SJSA1 (cell line): ENCODE results near the gene CELSR1. TPM values are rescaled to one million over a fixed set of nuclear protein-coding genes. Genes with fewer than 3 reads are reported as not detected.
A peak's percentile ranks its signal among the peaks of the same experiment; 100 is the strongest.
"Not testable (repeated sequence)": the region's sequence is repeated elsewhere in the genome, so short reads cannot be mapped to it uniquely, and the experiment has no call there.

ENCODE experiments used
- DNase-seq, 2 experiments: peaks; one replicate each; pipeline ENCODE4 v3.0.0-alpha.2; 2015 to 2020; ENCODE audit warnings: low spot score in 2 of 2, low read depth in 1 of 2
- H3K27ac ChIP-seq: fragments of 250-450 bp; sonication (Bioruptor Pico); 2 replicates; pipeline ENCODE4 v1.5.1; 2020; ENCODE audit warnings: mild to moderate bottlenecking, moderate library complexity
- H3K27me3 ChIP-seq: fragments of 250-450 bp; sonication (Bioruptor Pico); replicated peaks from 2 replicates; pipeline ENCODE4 v1.5.1; 2020; ENCODE audit warnings: mild to moderate bottlenecking, moderate library complexity
- H3K36me3 ChIP-seq: fragments of 250-450 bp; sonication (Bioruptor Pico); 2 replicates; pipeline ENCODE4 v1.5.1; 2020; ENCODE audit warnings: mild to moderate bottlenecking
- H3K4me1 ChIP-seq: fragments of 250-450 bp; sonication (Bioruptor Pico); replicated peaks from 2 replicates; pipeline ENCODE4 v1.6.1; 2021; ENCODE audit warnings: mild to moderate bottlenecking
- H3K4me3 ChIP-seq: fragments of 250-450 bp; sonication (Bioruptor Pico); 2 replicates; pipeline ENCODE4 v1.5.1; 2020; ENCODE audit warnings: mild to moderate bottlenecking
- H3K9me3 ChIP-seq: fragments of 250-450 bp; sonication (Bioruptor Pico); replicated peaks from 2 replicates; pipeline ENCODE4 v1.5.1; 2020; ENCODE audit warnings: mild to moderate bottlenecking
- total RNA-seq: library from RNA; depleted of rRNA; stranded (reverse); fragments of >200 nt; shearing (Covaris generic); gene quantifications from 2 replicates; pipeline ENCODE4 v1.2.3, GENCODE V29; 2014

CELSR1 gene
- total RNA-seq, 1 experiment from 2014 or later, result 1.1 TPM

- no peaks in the 10 kb centered on the region for H3K36me3 ChIP-seq
- DNase-seq, result no peak
- no peaks in the 10 kb centered on the region for H3K9me3 ChIP-seq
- no peaks in the 10 kb centered on the region for H3K27me3 ChIP-seq
- peaks cover 13% of the 10 kb centered on the region for H3K4me1 ChIP-seq
- no peak overlapping the region for H3K4me3 ChIP-seq
- no peak overlapping the region for H3K27ac ChIP-seq
Observed at GRCh38 chr22:46524203-46524740, 13.1 kb downstream of the CELSR1 start.

- Histone ChIP-seq H3K27ac (no peak overlapping the region), H3K4me3 (no peak overlapping the region), H3K4me1 (peaks cover 7% of the 10 kb centered on the region), H3K27me3 (no peaks in the 10 kb centered on the region), H3K9me3 (no peaks in the 10 kb centered on the region), H3K36me3 (no peaks in the 10 kb centered on the region)
- DNase-seq, result no peak
Observed at GRCh38 chr22:46522797-46523196, 14.6 kb downstream of the CELSR1 start.

- Histone ChIP-seq H3K36me3 (no peaks in the 10 kb centered on the region), H3K4me3 (no peak overlapping the region), H3K27ac (no peak overlapping the region), H3K27me3 (no peaks in the 10 kb centered on the region), H3K9me3 (no peaks in the 10 kb centered on the region), H3K4me1 (no peaks in the 10 kb centered on the region; the same call in 1 of the 2 replicates)
- no peak for DNase-seq
Observed at GRCh38 chr22:46521994-46522393, 15.4 kb downstream of the CELSR1 start.

GRCh38 chr22:46520880-46521279 lies 16.5 kb downstream of the CELSR1 start:
- H3K4me3 ChIP-seq, result no peak overlapping the region
- H3K27me3 ChIP-seq, result no peaks in the 10 kb centered on the region
- no peak for DNase-seq
- H3K9me3 ChIP-seq, result no peaks in the 10 kb centered on the region
- H3K36me3 ChIP-seq, result no peaks in the 10 kb centered on the region
- H3K4me1 ChIP-seq, result no peaks in the 10 kb centered on the region
- H3K27ac ChIP-seq, result no peak overlapping the region

GRCh38 chr22:46519377-46519776 lies 18.0 kb downstream of the CELSR1 start:
- Histone ChIP-seq H3K27ac (no peak overlapping the region), H3K4me1 (peaks cover 11% of the 10 kb centered on the region), H3K9me3 (no peaks in the 10 kb centered on the region), H3K27me3 (no peaks in the 10 kb centered on the region), H3K36me3 (no peaks in the 10 kb centered on the region), H3K4me3 (no peak overlapping the region)
- no peak for DNase-seq

GRCh38 chr22:46518542-46519325 lies 18.7 kb downstream of the CELSR1 start:
- Histone ChIP-seq H3K27me3 (no peaks in the 10 kb centered on the region), H3K9me3 (no peaks in the 10 kb centered on the region), H3K4me3 (no peak overlapping the region), H3K27ac (no peak overlapping the region), H3K36me3 (no peaks in the 10 kb centered on the region), H3K4me1 (peaks cover 13% of the 10 kb centered on the region)
- no peak for DNase-seq

- H3K9me3 ChIP-seq, result no peaks in the 10 kb centered on the region
- no peak overlapping the region for H3K4me3 ChIP-seq
- H3K27me3 ChIP-seq, result no peaks in the 10 kb centered on the region
- no peaks in the 10 kb centered on the region for H3K36me3 ChIP-seq
- no peak for DNase-seq
- H3K27ac ChIP-seq, result no peak overlapping the region
- H3K4me1 ChIP-seq, result peaks cover 13% of the 10 kb centered on the region
Observed at GRCh38 chr22:46518038-46518437, 19.4 kb downstream of the CELSR1 start.

GRCh38 chr22:46517255-46517761 lies 20.1 kb downstream of the CELSR1 start:
- Histone ChIP-seq H3K36me3 (no peaks in the 10 kb centered on the region), H3K4me1 (peaks cover 13% of the 10 kb centered on the region), H3K9me3 (no peaks in the 10 kb centered on the region), H3K27me3 (no peaks in the 10 kb centered on the region), H3K27ac (no peak overlapping the region), H3K4me3 (no peak overlapping the region)
- DNase-seq, result no peak

- H3K36me3 ChIP-seq, result no peaks in the 10 kb centered on the region
- H3K27ac ChIP-seq, result no peak overlapping the region
Observed at GRCh38 chr22:46516638-46517037, 20.8 kb downstream of the CELSR1 start.

GRCh38 chr22:46516112-46516487 lies 21.3 kb downstream of the CELSR1 start:
- H3K27me3 ChIP-seq, H3K27ac ChIP-seq, H3K4me3 ChIP-seq, H3K9me3 ChIP-seq, H3K36me3 ChIP-seq, DNase-seq: not testable (repeated sequence)
- peaks cover 13% of the 10 kb centered on the region for H3K4me1 ChIP-seq

More at GRCh38 chr22:46516638-46517037, 20.8 kb downstream of the CELSR1 start:
- no peaks in the 10 kb centered on the region for H3K9me3 ChIP-seq
- peak in 1 of 2 experiments; percentile 37 for DNase-seq
- H3K4me3 ChIP-seq, result no peak overlapping the region
- H3K27me3 ChIP-seq, result no peaks in the 10 kb centered on the region
- peaks cover 13% of the 10 kb centered on the region for H3K4me1 ChIP-seq

- Histone ChIP-seq H3K4me3 (no peak overlapping the region), H3K36me3 (no peaks in the 10 kb centered on the region), H3K27ac (no peak overlapping the region), H3K4me1 (peaks cover 13% of the 10 kb centered on the region), H3K27me3 (no peaks in the 10 kb centered on the region), H3K9me3 (no peaks in the 10 kb centered on the region)
- peak in 1 of 2 experiments; percentile 39 for DNase-seq
Observed at GRCh38 chr22:46515208-46516111, 22.0 kb downstream of the CELSR1 start.

GRCh38 chr22:46514592-46515207 lies 22.7 kb downstream of the CELSR1 start:
- no peaks in the 10 kb centered on the region for H3K27me3 ChIP-seq
- peak; percentile 15 to 63 for DNase-seq
- H3K4me3 ChIP-seq, result no peak overlapping the region
- no peaks in the 10 kb centered on the region for H3K9me3 ChIP-seq
- H3K27ac ChIP-seq, result no peak overlapping the region
- no peaks in the 10 kb centered on the region for H3K36me3 ChIP-seq
- H3K4me1 ChIP-seq, result peaks cover 13% of the 10 kb centered on the region

- no peak overlapping the region for H3K27ac ChIP-seq
- H3K4me3 ChIP-seq, result no peak overlapping the region
- H3K4me1 ChIP-seq, result peaks cover 13% of the 10 kb centered on the region
- H3K9me3 ChIP-seq, result no peaks in the 10 kb centered on the region
- no peaks in the 10 kb centered on the region for H3K27me3 ChIP-seq
- H3K36me3 ChIP-seq, result no peaks in the 10 kb centered on the region
- peak in 1 of 2 experiments; percentile 31 for DNase-seq
Observed at GRCh38 chr22:46513908-46514550, 23.4 kb downstream of the CELSR1 start.
